Measurements from ENCODE around the gene RHO. TPM values are rescaled to one million over a fixed set of nuclear protein-coding genes. Genes with fewer than 3 reads are reported as not detected.

The RHO gene
- total RNA-seq, 1 donor: not detected

GRCh38 chr3:129524081-129524480 lies 4.4 kb upstream of the RHO start:
- H3K4me2 ChIP-seq (ENCODE audit: insufficient read depth, low read length): no peak overlapping the region
- H3K4me1 ChIP-seq (ENCODE audit: insufficient read depth, low read length): peaks cover 7% of the 10 kb centered on the region
- H3K79me2 ChIP-seq (ENCODE audit: insufficient read depth, low read length): no peaks in the 10 kb centered on the region
- no peaks in the 10 kb centered on the region for H4K20me1 ChIP-seq (ENCODE audit: insufficient read depth, low read length)
- no peak overlapping the region for H2AFZ ChIP-seq (ENCODE audit: low read length)
- no peak overlapping the region for H3K27ac ChIP-seq (ENCODE audit: low read depth, low read length)
- H3K4me3 ChIP-seq (ENCODE audit: insufficient read depth, low read length): no peak overlapping the region
- no peak for DNase-seq (ENCODE audit: insufficient read length, low spot score, missing footprints)
- peaks cover 5% of the 10 kb centered on the region for H3K36me3 ChIP-seq (ENCODE audit: insufficient read depth, low read length)
- no peak for TF ChIP-seq CTCF (IDR thresholded peaks at IDR 0.05; ENCODE audit: extremely low read depth, low read depth, low read length)
- H3K9me3 ChIP-seq (ENCODE audit: low read depth, low read length): no peaks in the 10 kb centered on the region
- no peaks in the 10 kb centered on the region for H3K27me3 ChIP-seq (ENCODE audit: insufficient read depth, low read length)

GRCh38 chr3:129525341-129525968 lies 3.0 kb upstream of the RHO start:
- no peak for TF ChIP-seq CTCF (IDR thresholded peaks at IDR 0.05; ENCODE audit: extremely low read depth, low read depth, low read length)
- Histone ChIP-seq H3K4me3 (ENCODE audit: insufficient read depth, low read length) (no peak overlapping the region), H3K36me3 (ENCODE audit: insufficient read depth, low read length) (no peaks in the 10 kb centered on the region), H3K9me3 (ENCODE audit: low read depth, low read length) (no peaks in the 10 kb centered on the region), H3K27me3 (ENCODE audit: insufficient read depth, low read length) (no peaks in the 10 kb centered on the region), H4K20me1 (ENCODE audit: insufficient read depth, low read length) (no peaks in the 10 kb centered on the region), H3K4me2 (ENCODE audit: insufficient read depth, low read length) (no peak overlapping the region), H2AFZ (ENCODE audit: low read length) (peak overlapping the region; percentile 61), H3K27ac (ENCODE audit: low read depth, low read length) (no peak overlapping the region), H3K4me1 (ENCODE audit: insufficient read depth, low read length) (peaks cover 13% of the 10 kb centered on the region), H3K79me2 (ENCODE audit: insufficient read depth, low read length) (no peaks in the 10 kb centered on the region)
- peak; percentile 98 for DNase-seq (ENCODE audit: insufficient read length, low spot score, missing footprints)

GRCh38 chr3:129526121-129526900 lies 2.1 kb upstream of the RHO start:
- no peak overlapping the region for H3K4me2 ChIP-seq (ENCODE audit: insufficient read depth, low read length)
- no peaks in the 10 kb centered on the region for H3K27me3 ChIP-seq (ENCODE audit: insufficient read depth, low read length)
- H3K4me3 ChIP-seq (ENCODE audit: insufficient read depth, low read length): no peak overlapping the region
- no peaks in the 10 kb centered on the region for H3K36me3 ChIP-seq (ENCODE audit: insufficient read depth, low read length)
- H4K20me1 ChIP-seq (ENCODE audit: insufficient read depth, low read length): no peaks in the 10 kb centered on the region
- no peak for DNase-seq (ENCODE audit: insufficient read length, low spot score, missing footprints)
- H2AFZ ChIP-seq (ENCODE audit: low read length): no peak overlapping the region
- H3K9me3 ChIP-seq (ENCODE audit: low read depth, low read length): no peaks in the 10 kb centered on the region
- peaks cover 15% of the 10 kb centered on the region for H3K4me1 ChIP-seq (ENCODE audit: insufficient read depth, low read length)
- no peaks in the 10 kb centered on the region for H3K79me2 ChIP-seq (ENCODE audit: insufficient read depth, low read length)
- no peak overlapping the region for H3K27ac ChIP-seq (ENCODE audit: low read depth, low read length)
- no peak for TF ChIP-seq CTCF (IDR thresholded peaks at IDR 0.05; ENCODE audit: extremely low read depth, low read depth, low read length)

- H4K20me1 ChIP-seq (ENCODE audit: insufficient read depth, low read length): no peaks in the 10 kb centered on the region
- H3K4me1 ChIP-seq (ENCODE audit: insufficient read depth, low read length): peaks cover 15% of the 10 kb centered on the region
- H3K4me3 ChIP-seq (ENCODE audit: insufficient read depth, low read length): no peak overlapping the region
- no peaks in the 10 kb centered on the region for H3K27me3 ChIP-seq (ENCODE audit: insufficient read depth, low read length)
- H3K9me3 ChIP-seq (ENCODE audit: low read depth, low read length): no peaks in the 10 kb centered on the region
- H2AFZ ChIP-seq (ENCODE audit: low read length): no peak overlapping the region
- no peak overlapping the region for H3K27ac ChIP-seq (ENCODE audit: low read depth, low read length)
- H3K79me2 ChIP-seq (ENCODE audit: insufficient read depth, low read length): no peaks in the 10 kb centered on the region
- TF ChIP-seq CTCF (IDR thresholded peaks at IDR 0.05; ENCODE audit: extremely low read depth, low read depth, low read length): no peak
- no peak for DNase-seq (ENCODE audit: insufficient read length, low spot score, missing footprints)
- H3K36me3 ChIP-seq (ENCODE audit: insufficient read depth, low read length): no peaks in the 10 kb centered on the region
- no peak overlapping the region for H3K4me2 ChIP-seq (ENCODE audit: insufficient read depth, low read length)
Observed at GRCh38 chr3:129527262-129527661, 1.2 kb upstream of the RHO start.
